Activated naive CD8-positive, alpha-beta T cell treated with anti-CD3 and anti-CD28 coated beads, Interleukin-2, amount 10 ng/mL, durations not matched to agents 7 days and 5 days (primary cell): ENCODE data around the gene MECP2. TPM values are rescaled to one million over a fixed set of nuclear protein-coding genes. Genes with fewer than 3 reads are reported as not detected.

ENCODE experiments used
- ATAC-seq: fragments of 150-1000 bp; cut with Tn5 transposase; one replicate; pipeline ENCODE4 v1.10.0; 2021; ENCODE audit warnings: low read depth, moderate library complexity
- POLR2A ChIA-PET: fragments of 350-600 bp; sonication (Branson Sonifier 250); formaldehyde crosslinking; loops from one replicate; lab custom pipeline; 2021; ENCODE audit warnings: antibody characterized with exemption; lab: Charles Lee
- DNase-seq: peaks from one replicate; pipeline ENCODE4 v3.0.0; 2021
- H3K27ac Mint-ChIP-seq: one replicate; pipeline ENCODE4 v1.8.0; 2022; ENCODE audit warnings: mild to moderate bottlenecking, mixed read lengths
- H3K27me3 Mint-ChIP-seq: one replicate; pipeline ENCODE4 v1.8.0; 2022; ENCODE audit warnings: mild to moderate bottlenecking, moderate library complexity, mixed read lengths
- H3K36me3 Mint-ChIP-seq: one replicate; pipeline ENCODE4 v1.8.0; 2021; ENCODE audit warnings: mild to moderate bottlenecking, mixed read lengths
- H3K4me1 Mint-ChIP-seq: one replicate; pipeline ENCODE4 v1.8.0; 2021; ENCODE audit warnings: mixed read lengths
- H3K4me3 Mint-ChIP-seq: one replicate; pipeline ENCODE4 v1.8.0; 2022; ENCODE audit warnings: mild to moderate bottlenecking, moderate library complexity, mixed read lengths
- H3K9me3 Mint-ChIP-seq: one replicate; pipeline ENCODE4 v1.8.0; 2021; ENCODE audit warnings: mixed read lengths
- total RNA-seq, 2 experiments: library from RNA; stranded (reverse); gene quantifications; one replicate each; pipeline ENCODE4 v1.2.3, GENCODE V29; 2021

The MECP2 gene
- total RNA-seq, 2 experiments from 2014 or later = 81.9 to 82.8 TPM

DNA sequence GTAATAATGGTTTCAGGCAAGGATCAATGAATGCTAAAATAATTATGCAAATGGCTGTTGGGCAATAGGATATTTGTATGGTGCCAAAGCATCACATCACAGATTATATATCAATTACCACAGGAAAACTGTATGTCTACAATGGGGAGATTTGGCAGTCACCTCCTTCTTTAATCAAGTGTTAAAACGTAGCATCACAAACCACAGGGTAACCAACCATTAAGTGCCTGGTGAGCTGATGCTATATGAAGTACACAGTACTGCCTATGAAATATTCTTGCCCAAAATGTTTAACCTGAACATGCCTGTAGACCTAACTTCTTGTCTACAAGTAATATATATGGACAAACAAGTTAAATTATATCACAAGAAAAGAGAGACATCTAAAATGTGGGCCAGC is 25.3 kb downstream of the MECP2 start:
- peaks cover 11% of the 10 kb centered on the region for H3K4me1 Mint-ChIP-seq

DNA sequence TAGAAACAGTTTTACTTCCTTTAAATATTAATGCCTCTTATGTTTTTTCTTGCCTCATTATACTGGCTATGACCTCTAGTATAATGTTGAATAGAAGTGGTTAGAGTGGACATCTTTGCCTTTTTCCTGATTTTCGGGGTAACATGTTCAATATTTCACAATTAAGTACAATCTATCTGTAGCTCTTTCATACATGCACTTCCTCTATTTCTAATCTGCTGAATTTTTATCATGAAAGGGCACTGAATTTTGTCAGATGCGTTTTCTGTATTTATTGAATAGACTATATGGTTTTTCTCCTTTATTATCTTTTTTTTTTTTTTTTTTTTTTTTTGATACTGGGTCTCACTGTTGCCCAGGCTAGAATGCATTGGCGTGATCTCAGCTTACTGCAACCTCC is 29.0 kb downstream of the MECP2 start:
- no peak overlapping the region for H3K27ac Mint-ChIP-seq
- H3K4me3 Mint-ChIP-seq = no peak overlapping the region
- H3K36me3 Mint-ChIP-seq = no peaks in the 10 kb centered on the region
- POLR2A ChIA-PET = interaction anchor here (0.7 kb wide), 1 partner anchor 11 kb away, joined by 6 read pairs; no protein-coding TSS in a partner anchor
- no peak for DNase-seq
- no peak for ATAC-seq
- H3K4me1 Mint-ChIP-seq = peaks cover 14% of the 10 kb centered on the region
- H3K9me3 Mint-ChIP-seq = no peaks in the 10 kb centered on the region
- H3K27me3 Mint-ChIP-seq = no peaks in the 10 kb centered on the region

More for the DNA sequence above, 25.3 kb downstream of the MECP2 start:
- POLR2A ChIA-PET = no interaction called here
- peaks cover 10% of the 10 kb centered on the region for H3K36me3 Mint-ChIP-seq
- H3K9me3 Mint-ChIP-seq = no peaks in the 10 kb centered on the region
- no peak for ATAC-seq
- no peaks in the 10 kb centered on the region for H3K27me3 Mint-ChIP-seq
- H3K27ac Mint-ChIP-seq = no peak overlapping the region
- DNase-seq = no peak
- no peak overlapping the region for H3K4me3 Mint-ChIP-seq

DNA sequence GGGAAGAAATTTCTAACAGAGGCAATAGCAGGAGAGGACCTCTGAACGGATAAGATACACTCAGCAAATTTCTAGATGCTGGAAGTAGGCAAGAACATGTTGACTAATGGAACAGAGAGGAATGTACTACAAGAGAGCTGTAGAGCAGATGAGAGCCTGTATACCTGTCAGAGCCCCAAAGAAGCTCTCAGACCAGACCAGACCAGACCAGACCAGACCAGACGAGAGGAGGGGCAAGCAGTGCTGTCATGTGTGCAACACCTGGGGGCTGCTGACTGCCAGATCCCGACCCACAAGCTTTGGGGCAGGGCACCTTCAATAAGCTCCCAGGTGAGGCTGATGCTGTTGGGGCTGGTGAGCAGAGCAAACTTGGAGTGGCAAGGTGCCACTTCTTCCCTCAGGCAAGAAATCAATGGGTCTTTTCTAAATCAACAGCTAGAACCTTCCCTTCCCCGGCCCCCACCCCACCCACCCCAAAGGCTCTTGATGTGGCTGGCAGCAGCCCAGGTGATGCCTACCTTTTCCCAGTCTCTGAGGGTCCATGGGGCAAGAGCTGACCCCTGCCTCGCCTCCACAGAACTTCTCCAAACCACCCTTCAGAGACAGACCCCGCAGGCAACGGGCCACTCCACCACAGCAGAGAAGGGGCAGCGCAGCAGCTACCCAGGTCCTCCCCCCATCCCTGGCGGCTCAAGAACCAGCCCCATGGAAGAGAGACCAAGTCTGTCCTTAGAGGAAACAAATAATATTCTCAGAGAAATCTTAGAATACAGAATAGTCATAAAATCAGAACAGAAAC is 32.7 kb downstream of the MECP2 start:
- Mint-ChIP-seq H3K4me1 (peaks cover 25% of the 10 kb centered on the region), H3K36me3 (peaks cover 3% of the 10 kb centered on the region)

DNA sequence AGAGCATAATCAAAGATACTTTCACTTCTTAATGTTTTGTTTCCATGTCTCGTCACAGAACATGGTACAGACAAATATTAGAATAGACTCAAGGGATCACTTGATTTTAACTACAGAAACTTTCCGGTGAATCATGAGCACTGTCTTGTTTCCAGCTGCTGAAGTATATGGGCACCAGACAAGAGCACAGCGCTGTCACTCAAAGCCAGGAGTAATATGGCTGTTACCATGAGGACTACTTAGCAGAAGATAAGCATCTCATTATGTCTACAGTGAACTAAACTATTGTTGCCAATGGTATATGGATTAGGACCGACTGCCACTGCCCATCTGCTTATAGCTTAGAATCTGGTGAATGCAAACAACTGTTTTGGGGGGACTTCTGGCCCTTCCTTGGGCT is 34.3 kb downstream of the MECP2 start:
- no peaks in the 10 kb centered on the region for H3K27me3 Mint-ChIP-seq
- peaks cover 8% of the 10 kb centered on the region for H3K36me3 Mint-ChIP-seq
- DNase-seq (no peak), ATAC-seq (no peak)
- POLR2A ChIA-PET = no interaction called here
- no peaks in the 10 kb centered on the region for H3K9me3 Mint-ChIP-seq
- no peak overlapping the region for H3K27ac Mint-ChIP-seq
- peaks cover 22% of the 10 kb centered on the region for H3K4me1 Mint-ChIP-seq
- H3K4me3 Mint-ChIP-seq = no peak overlapping the region

More for the DNA sequence above, 32.7 kb downstream of the MECP2 start:
- Mint-ChIP-seq H3K27me3 (no peaks in the 10 kb centered on the region), H3K9me3 (no peaks in the 10 kb centered on the region), H3K27ac (no peak overlapping the region), H3K4me3 (no peak overlapping the region)
- POLR2A ChIA-PET = no interaction called here
- DNase-seq (no peak), ATAC-seq (no peak)

DNA sequence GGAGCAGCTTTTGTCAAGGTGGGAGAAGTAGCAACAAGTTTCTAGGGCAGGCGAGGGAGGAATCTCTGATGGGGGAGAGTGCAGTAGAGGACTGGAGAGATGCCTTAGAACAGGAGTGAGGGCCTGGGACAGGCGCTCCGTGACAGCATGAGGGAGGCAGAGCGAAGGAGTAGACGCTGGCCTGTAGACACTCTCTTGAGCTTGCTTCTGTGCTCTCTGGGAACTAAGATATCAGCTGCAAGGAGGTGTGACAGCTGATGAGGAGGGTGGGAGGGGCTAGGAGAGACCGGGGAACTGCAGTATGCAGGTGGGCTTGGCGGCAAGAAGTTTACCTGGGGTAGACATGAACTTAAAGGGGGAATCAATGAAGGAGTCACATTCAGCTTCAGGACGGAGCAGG is 35.7 kb downstream of the MECP2 start:
- Mint-ChIP-seq H3K4me1 (peaks cover 27% of the 10 kb centered on the region), H3K9me3 (no peaks in the 10 kb centered on the region), H3K4me3 (no peak overlapping the region), H3K36me3 (peaks cover 15% of the 10 kb centered on the region), H3K27me3 (no peaks in the 10 kb centered on the region), H3K27ac (peak overlapping the region; percentile 19)
- POLR2A ChIA-PET = no interaction called here
- DNase-seq (no peak), ATAC-seq (no peak)

DNA sequence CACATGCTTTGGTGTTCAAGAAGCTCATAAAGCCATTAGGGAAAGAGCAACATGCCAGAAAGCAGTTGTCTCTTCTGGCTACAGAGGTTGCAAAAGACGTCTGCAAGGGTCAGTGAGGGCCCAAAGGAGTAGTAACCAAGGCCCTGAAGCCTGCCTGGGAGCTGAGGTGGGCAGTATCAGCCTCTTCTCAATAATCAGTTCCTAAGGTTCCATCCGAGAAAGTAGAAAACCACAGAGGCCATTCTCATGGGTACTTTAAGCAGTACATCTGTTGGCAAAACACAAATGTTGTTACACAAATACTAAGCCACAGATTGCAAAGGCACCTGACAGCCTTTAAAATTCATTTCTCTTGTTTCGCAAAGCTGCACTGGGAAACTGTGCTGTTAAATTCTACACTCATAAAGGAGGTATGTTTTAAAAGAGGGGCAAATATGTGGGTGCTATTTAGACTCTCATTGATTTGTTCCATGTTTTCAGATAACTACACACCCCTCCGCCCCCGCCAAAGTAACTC is 37.7 kb downstream of the MECP2 start:
- Mint-ChIP-seq H3K27me3 (no peaks in the 10 kb centered on the region), H3K4me3 (no peak overlapping the region), H3K4me1 (peaks cover 28% of the 10 kb centered on the region), H3K36me3 (peaks cover 17% of the 10 kb centered on the region), H3K27ac (no peak overlapping the region), H3K9me3 (no peaks in the 10 kb centered on the region)
- DNase-seq (no peak), ATAC-seq (no peak)
- POLR2A ChIA-PET = no interaction called here

DNA sequence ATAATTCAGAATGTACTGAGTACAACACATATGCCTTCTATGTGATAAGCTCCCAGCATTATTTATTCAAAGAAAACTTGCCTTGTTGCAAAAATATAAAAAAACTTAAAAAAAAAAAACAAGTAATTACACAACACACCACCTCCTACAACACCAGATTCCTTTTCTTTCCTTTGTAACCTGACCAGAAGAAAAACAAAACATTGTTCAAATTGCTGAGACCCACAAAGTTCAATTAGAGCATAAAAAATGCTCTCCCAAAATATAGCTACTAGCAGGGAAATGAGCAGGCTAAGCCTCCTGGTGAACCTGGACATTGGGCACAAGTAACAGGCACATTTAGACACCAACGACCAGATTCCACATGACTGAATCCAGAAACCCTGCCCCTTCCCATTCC is 38.3 kb downstream of the MECP2 start:
- Mint-ChIP-seq H3K9me3 (no peaks in the 10 kb centered on the region), H3K36me3 (peaks cover 17% of the 10 kb centered on the region), H3K4me3 (no peak overlapping the region), H3K27ac (no peak overlapping the region), H3K27me3 (no peaks in the 10 kb centered on the region), H3K4me1 (peaks cover 23% of the 10 kb centered on the region)
- DNase-seq = no peak
- ATAC-seq = no peak
- POLR2A ChIA-PET = no interaction called here

DNA sequence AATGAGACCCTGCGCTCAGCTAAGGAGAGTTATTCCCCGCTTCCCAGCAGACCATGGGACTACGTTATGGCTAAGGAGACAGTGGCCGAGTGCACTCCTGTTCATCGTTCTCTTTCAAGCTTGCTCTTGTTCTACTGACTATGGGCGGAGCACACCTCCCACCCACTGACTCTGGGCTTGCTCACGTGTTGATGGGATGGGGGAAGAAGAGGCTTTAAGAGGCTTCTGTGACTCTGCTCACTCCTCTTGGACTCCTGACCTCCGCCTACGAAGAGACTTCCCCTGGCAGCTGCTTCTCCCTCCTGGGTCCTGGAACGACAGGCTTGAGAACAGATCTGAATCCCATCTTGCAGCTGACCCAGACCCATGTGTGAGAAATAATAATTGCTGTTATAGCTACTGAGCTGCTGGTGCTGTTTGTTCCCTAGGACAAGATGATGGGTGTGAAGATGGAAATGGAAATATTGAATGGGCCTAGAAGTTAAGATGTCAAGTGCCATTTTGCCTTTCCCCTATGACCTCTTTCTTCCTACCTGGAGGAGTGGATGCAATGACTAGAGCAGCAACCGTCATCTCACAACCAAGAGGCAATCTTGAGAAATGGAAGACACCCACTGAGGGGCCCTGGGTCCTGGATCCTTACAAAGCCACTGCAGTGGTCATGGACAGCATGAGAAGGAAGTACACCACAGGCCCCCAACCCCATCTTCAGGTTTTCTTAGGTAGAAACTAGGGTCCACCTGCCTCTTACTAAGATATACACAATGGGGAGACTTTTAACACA is 39.1 kb downstream of the MECP2 start:
- H3K27ac Mint-ChIP-seq = no peak overlapping the region
- H3K36me3 Mint-ChIP-seq = peaks cover 17% of the 10 kb centered on the region
- no peaks in the 10 kb centered on the region for H3K9me3 Mint-ChIP-seq
- ATAC-seq = no peak
- no peaks in the 10 kb centered on the region for H3K27me3 Mint-ChIP-seq
- peaks cover 22% of the 10 kb centered on the region for H3K4me1 Mint-ChIP-seq
- DNase-seq = no peak
- POLR2A ChIA-PET = no interaction called here
- H3K4me3 Mint-ChIP-seq = no peak overlapping the region

DNA sequence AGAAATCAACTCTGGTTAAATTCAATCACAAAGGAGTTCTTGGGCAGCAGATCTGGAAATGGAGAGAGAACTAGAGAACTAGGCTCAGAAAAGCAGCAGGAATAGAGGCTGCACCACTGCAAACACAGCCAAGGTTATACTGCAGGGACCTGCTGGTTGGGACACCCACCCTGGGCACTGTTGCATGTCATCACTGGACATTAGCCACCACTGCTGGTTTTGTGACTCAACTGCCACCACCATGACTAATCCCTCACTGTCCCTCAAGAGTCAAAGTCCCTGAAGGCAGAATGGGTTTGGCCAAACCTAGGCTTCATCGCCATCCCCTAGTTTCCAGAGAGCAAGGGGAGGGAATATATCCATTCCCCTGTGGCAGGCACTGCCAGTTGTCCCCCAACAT is 39.7 kb downstream of the MECP2 start:
- Mint-ChIP-seq H3K27me3 (no peaks in the 10 kb centered on the region), H3K27ac (peak overlapping the region; percentile 71), H3K4me1 (peaks cover 22% of the 10 kb centered on the region), H3K9me3 (no peaks in the 10 kb centered on the region), H3K4me3 (no peak overlapping the region), H3K36me3 (peaks cover 17% of the 10 kb centered on the region)
- POLR2A ChIA-PET = no interaction called here
- no peak for ATAC-seq
- DNase-seq = no peak

DNA sequence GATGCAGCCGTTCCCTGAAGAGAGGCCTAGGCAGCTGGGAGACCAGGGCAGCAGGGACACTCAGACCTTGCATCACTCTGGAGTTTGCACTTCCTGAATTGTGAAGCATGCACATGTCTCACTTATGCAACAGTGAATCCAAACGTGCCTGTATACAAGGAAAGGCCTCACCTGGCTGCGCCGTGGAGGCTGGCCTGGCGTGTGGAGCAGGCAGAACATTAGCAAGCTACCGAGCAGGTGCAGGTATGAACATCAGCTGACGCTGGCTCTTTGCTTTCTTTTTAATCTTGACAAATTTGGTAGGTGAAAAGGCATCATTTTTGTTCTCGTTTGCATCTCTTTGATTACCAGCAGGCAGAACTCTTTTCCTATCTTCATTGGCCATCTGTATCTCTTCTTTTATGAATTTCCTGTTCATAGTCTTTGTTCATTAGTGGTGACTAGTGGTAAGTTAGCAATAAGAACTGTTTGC is 40.7 kb downstream of the MECP2 start:
- Mint-ChIP-seq H3K27me3 (no peaks in the 10 kb centered on the region), H3K9me3 (no peaks in the 10 kb centered on the region), H3K4me3 (peak overlapping the region; percentile 29), H3K4me1 (peaks cover 22% of the 10 kb centered on the region), H3K36me3 (peaks cover 17% of the 10 kb centered on the region), H3K27ac (peak overlapping the region; percentile 71)
- DNase-seq = no peak
- ATAC-seq = no peak
- POLR2A ChIA-PET = no interaction called here

DNA sequence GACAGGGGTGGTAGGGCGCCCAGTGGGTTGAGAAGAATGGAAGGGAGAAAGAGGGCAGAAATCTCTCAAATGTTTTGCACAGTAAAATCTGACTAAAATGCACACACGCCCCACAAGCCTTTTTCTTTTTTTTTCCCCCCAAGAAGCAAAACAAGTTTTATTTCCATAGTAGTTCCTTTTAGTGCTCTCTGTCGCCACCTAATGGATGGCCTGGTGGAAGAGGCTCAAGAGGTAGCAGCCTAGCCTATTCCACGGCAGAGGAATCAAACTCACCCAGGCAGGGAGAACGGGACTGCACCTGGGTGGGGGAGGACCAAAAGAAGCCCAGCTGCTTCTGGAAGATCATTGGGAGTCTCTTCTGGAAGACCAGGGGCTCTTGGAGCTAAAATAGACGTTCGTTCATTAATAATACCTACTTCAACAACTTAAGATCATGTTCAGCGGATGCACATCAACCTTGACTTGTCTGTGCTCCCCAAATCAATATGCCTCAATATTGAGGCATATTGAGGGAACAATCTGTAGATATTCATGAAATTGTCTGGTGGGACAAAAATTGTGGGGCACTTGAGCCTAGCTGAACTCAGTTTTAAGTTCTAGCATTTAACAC is 46.2 kb downstream of the MECP2 start:
- H3K36me3 Mint-ChIP-seq = peaks cover 11% of the 10 kb centered on the region
- peak; percentile 78 for ATAC-seq
- POLR2A ChIA-PET = no interaction called here

DNA sequence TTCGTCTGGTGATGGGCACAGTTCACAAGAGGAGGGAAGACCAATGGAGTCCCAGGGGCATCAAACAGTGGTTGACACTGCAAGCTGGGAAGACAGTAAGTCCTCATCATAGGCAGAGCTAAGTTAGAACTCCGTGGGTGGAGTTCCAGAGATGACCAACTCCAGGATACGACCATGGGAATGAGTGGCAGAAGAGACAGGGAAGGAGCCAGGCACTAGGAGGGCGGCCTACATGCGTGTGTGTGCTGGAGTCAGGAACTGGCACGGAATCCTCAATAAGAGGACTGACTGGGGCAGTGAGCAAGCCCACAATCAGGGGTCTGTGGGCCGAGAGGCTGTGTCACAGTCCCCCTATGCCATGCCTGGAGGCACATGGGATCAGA is 47.4 kb downstream of the MECP2 start:
- no peak overlapping the region for H3K4me3 Mint-ChIP-seq
- peaks cover 11% of the 10 kb centered on the region for H3K36me3 Mint-ChIP-seq
- DNase-seq = no peak
- peaks cover 13% of the 10 kb centered on the region for H3K4me1 Mint-ChIP-seq
- no peaks in the 10 kb centered on the region for H3K9me3 Mint-ChIP-seq
- H3K27ac Mint-ChIP-seq = peak overlapping the region; percentile 57
- ATAC-seq = no peak
- POLR2A ChIA-PET = no interaction called here
- H3K27me3 Mint-ChIP-seq = no peaks in the 10 kb centered on the region

More for the DNA sequence above, 46.2 kb downstream of the MECP2 start:
- Mint-ChIP-seq H3K4me3 (no peak overlapping the region), H3K27me3 (no peaks in the 10 kb centered on the region), H3K9me3 (no peaks in the 10 kb centered on the region), H3K27ac (peak overlapping the region; percentile 78), H3K4me1 (peaks cover 15% of the 10 kb centered on the region)
- peak; percentile 49 for DNase-seq
